Fibroblast of skin of left biceps (primary cell): ENCODE results near the gene PLIN1.

Source experiments
- DNase-seq, 2 experiments: peaks; one replicate each; pipeline ENCODE4 v3.0.0-alpha.2; 2013; ENCODE audit warnings: low read depth in 2 of 2

PLIN1 gene

GRCh38 chr15:89672221-89673164, 6.7 kb downstream of the PLIN1 start:
- no peak for DNase-seq

DNA sequence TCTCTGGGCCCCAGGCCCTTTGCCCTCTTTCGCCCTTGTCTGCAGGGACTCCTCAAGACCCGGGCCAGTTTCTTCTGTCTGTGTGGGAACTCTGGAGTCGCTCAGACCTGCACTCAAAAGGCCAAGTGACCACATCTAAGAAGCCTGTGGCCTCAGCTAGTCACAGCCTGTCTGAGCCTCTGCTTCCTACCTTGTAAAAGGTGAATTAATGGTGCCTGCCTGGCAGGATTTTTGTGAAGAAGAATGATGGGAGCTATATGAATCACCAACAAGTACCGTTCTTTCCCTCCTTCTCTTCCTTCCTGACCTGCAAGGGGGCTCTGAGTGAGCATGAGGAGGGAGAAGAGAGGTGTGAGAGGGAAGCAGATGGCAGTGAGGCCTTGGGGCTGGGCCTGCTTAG, 7.5 kb downstream of the PLIN1 start:
- DNase-seq, result no peak

GRCh38 chr15:89670971-89671560, 8.1 kb downstream of the PLIN1 start:
- DNase-seq, result no peak

DNA sequence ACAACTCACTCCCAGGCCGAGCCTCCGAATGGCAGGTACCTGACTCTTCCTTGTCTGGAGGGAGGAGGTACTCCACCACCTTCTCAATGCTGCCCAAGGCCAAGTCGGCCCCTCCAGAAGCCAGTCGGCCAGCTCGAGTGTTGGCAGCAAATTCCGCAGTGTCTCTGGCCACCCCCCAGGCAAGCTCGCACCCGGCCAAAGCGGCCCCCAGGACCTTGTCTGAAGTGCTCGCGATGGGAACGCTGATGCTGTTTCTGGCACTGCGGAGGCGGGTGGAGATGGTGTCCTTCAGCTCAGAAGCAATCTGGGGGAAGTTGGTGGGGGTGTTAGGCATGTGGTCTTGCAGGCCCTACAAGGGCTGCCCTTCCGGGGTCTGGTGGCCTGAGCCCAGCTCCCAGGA, 9.2 kb downstream of the PLIN1 start:
- DNase-seq, result no peak

DNA sequence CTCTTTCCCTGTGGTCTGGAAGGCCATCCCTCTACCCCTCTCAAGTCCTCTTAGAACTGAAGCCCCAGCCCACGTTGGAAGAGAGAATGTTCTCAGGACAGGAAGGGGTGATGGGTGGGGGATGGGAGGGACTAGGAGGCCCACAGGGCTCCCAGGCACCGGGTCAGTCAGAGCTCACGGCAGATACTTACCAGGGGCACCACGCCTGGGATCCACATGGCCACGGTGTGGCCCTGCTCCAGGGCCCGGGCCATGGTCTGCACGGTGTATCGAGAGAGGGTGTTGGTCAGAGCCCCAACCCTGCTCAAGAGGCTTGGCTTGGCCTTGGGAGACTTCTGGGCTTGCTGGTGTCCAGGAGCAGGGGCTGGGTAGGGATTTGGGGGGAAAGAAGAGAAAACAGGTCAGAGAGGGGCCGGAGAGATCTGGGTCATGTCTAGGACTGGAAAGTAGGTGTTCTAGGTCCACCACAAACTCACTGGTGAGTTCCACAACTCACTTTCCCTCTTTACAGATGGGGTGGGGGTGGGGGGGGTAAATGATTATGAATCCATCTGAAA, 9.8 kb downstream of the PLIN1 start:
- DNase-seq, result no peak

- DNase-seq, result no peak
These were observed 11.0 kb downstream of the PLIN1 start for GRCh38 chr15:89668171-89668570.

DNA sequence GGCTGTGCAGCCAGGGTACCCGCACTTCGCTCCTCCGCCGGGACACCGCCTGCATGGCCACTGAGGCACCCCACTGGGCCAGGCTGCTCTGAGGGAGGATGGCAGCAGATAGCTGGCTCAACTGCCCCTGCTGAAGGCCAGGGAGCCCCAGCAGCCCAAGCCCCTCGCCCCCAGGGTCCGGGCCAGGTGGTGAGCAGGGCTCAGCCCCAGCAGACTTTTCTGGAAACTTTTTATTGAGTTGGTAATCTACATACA, 11.5 kb downstream of the PLIN1 start:
- no peak for DNase-seq

DNA sequence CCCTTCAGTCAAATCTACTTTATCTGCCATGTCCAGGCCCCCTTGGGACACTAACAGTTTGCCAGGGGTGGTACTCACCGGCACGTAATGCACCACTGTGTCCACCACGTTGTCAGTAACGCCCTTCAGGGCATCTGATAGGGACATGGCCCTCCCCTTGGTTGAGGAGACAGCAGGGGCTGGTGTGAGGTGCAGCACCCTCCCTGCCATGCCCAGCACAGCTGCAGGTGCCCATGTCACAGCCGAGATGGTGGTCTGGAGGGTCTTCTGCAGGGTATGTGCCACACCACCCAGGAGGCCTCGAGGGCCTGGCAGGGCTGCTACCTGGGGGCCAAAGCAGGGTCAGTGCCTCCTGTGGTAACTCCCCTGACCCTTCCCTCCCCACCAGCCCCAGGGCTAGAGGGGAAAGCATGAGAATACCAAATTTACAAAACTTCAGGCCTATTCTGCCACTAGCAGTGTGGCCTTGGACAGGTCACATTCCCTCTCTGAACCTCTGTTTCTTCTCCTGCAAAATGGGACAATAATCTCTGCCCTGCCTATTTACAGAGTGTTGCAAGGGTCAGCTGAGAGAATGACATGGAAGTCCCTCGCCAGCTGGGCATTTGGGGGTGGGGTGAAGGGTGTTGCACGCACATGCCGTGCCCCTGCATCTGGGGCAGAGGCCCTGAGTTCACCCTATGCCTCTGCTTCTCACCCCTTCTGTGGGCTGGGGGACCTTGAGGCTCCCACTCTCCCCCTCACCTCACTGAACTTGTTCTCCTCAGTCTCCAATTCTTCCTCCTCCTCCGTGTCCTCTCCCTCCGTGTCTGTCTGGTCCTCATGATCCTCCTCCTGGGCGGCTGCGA, 12.1 kb downstream of the PLIN1 start:
- DNase-seq, result no peak

- DNase-seq, result no peak
These were observed 12.8 kb downstream of the PLIN1 start for GRCh38 chr15:89666184-89666857.

- no peak for DNase-seq
These were observed 13.6 kb downstream of the PLIN1 start for GRCh38 chr15:89665449-89666181.

DNA sequence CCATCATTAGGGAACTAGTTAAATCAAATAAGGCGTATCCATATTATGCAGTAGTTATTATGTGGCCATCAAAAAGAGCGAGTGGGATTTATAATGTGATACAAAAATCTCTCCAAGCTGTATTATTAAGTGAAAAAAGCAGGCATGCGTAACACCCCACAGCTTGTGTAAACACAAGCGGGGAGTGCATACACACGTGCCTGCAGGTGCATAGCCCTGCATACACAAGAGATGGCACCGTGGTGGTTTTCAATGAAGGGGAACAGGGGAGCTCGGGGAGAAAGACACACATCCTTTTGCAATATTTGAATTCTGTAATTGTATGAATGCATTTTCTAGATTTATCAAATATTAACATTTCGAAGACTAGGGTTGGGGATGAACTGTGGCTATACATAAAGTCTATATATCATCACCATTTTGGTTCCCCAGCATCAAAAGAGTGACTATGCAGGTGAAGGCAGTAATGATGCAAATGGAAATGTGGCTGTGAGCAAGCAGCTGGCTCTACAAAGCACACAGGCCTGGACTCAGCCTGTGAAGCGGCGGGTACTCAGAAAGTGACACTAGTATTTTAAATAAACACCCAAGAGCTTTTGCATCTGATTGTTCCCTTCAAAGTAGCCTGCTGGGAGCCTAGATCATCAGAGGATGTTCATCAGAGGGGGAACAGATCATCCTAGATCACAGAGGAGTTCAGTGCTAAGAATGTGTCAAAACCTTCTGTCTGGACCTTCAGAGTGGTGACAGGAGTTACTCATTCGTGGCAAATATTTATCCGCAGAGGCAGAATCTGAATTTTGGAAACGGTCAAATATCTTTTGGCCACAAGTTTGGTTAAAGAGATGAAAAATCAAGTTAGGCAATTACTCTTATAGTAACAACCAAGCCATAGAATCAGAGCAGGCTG, 14.5 kb downstream of the PLIN1 start:
- DNase-seq, result no peak

GRCh38 chr15:89662893-89663626, 16.1 kb downstream of the PLIN1 start:
- peak; percentile 70 to 72 for DNase-seq

DNA sequence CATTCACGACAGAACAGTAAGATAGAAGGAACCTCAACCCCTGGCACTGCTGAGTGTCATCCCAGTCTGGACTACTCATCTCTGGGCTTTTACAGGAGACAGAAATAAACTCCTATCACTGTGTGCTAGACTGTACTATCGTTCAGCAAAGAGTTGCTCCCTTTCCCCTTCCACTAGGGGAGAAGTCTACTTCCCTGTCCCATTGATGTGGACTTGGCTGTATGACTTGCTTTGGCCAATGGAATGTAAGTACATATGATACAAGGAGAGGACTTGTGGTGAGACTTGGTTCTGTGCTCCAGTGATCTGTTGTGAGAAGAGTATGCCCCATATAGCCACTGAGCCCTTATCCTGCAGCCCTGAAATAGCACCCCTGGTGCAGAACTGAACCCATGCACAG, 18.6 kb downstream of the PLIN1 start:
- no peak for DNase-seq

DNA sequence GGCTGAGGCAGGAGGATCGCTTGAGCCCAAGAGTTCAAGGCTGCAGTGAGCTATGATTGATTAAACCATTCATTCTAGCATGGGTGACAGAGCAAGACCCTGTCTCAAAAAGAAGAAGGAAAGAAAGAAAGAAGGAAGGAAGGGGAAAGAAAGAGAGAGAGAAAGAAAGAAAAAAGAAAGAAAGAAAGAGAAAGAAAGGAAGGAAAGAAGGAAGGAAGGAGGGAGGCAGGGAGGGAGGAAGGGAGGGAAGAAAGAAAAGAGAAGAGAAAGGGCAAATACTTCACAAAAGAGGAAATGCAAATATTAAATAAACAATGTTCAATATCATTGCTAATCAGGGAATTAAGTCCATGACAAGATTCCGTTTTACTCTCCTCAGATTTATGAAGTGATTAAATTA, 19.9 kb downstream of the PLIN1 start:
- DNase-seq, result no peak

DNA sequence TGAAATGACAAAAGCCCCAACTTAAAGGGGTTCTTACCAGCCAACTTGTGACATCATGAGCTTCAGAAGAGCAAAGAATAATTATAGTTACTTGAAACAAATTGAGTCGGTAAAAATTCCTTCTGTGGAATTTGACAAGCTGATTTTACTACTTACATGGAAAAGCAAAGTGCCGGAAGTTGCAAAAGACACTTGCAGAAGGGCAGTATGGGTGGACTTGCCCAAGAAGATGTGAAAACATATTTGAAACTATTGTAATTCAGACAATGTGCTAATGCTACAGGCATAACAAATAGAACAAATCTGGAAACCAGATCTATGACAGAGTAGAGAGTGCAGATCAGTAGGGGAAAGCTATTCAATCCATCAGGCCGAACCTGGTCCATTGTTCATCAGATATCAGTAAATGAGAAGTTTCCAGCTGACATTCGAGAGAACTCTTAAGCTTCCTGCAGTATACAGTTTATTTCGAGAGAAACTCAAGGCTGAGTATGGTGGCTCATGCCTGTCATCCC, 21.4 kb downstream of the PLIN1 start:
- DNase-seq, result no peak

GRCh38 chr15:89656116-89656815, 22.9 kb downstream of the PLIN1 start:
- no peak for DNase-seq

DNA sequence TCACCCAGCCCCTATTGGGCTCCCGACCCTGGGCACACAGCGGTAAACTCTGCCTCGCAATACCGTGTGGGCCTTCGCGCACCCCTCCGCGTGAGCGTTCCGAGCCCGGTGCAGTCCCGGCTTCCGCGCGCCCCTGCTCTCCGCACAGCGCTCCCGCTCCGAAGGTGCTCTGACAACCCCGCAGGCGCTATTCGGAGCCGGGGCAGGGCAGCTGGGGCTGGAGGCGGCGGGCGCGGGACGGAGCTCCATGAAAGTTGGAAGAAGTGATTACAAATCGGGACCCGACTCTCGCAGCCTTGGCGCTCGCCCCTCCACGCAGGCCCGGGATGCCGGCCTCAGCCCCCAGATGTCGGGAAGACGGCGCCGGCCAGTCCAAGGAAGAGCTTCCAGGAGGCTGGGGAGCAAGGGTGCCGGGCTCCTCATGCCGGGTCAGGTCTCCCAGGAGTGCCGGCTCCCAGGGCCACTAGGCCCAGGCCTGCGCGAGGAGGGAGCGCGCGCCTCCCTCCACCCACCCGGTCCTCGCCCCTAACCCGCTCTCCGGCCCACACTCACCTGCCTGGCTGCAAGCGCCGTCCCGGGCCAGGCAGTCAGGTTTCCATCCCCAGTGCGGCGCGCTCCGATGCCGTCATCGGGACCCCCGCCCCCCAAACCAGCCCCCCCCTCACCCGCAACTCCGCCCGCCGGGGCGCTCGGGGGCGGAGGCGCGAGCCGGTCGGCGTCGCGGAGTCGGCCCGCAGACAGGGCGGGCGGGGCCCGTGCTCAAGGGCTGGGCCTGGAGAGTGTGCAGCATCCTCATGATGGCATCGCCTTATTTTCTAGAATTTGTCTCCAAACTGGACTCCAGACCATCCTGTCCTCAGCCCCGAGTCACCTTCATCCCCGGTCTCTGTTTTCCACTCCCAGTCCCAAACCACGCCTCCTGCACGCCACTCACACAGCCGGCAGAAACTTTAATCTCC, 24.0 kb downstream of the PLIN1 start, which contains the start of gene KIF7:
KIF7 (minus strand) TSS at position 621 of the 959 bp plus-strand sequence. CDS start 2,537 bp downstream, outside the sequence.
- DNase-seq, result peak; percentile 28 to 33
